Eye (tissue), 1 donor: Measurements from ENCODE around the gene DEPP1.

Source experiments
- DNase-seq: peaks from one replicate; pipeline ENCODE4 v3.0.0-alpha.2; 2015

The DEPP1 gene

GRCh38 chr10:44950326-44951225 is 28.0 kb downstream of the DEPP1 start:
- DNase-seq: no peak

DNA sequence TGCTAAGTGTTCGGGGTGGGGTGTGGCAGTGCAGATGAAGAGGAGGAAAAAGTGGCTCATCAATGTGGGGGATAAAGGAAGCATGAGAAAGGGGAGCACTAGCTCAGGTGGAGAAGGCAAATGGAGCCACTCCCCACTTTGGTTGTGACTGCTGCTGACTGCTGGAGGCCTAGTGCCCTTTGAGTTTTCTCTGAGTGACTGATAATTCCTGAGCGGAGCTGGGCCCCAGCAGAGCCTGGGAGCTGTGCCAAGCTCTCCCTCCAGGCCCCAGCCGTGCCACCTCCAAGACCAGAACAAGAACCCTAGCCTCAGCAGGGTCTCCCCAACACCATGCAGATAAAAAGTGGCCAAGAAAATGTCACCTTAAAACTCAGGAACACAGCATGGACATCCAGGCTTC is 28.7 kb downstream of the DEPP1 start:
- DNase-seq: no peak

- no peak for DNase-seq
Measured at GRCh38 chr10:44949127-44949802, 29.3 kb downstream of the DEPP1 start.

DNA sequence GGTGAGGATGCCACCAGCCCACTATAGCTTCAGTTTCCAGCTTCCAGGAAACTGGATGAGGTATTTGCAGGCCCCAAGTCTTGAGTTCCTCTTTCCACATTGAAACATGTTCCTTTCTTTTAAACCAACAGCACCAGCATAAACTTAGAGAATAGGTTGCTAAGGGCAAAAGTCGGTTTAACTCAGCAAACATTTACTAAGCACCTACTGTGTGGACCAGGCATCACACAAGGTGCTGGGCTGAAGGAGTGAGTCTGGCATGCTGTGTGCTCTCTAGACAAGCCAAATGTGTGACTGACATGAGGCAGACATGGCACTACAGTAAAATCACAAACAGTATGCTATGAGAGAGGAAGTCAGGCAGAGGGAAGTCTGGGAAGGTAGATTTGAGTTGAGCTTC is 30.0 kb downstream of the DEPP1 start:
- no peak for DNase-seq

DNA sequence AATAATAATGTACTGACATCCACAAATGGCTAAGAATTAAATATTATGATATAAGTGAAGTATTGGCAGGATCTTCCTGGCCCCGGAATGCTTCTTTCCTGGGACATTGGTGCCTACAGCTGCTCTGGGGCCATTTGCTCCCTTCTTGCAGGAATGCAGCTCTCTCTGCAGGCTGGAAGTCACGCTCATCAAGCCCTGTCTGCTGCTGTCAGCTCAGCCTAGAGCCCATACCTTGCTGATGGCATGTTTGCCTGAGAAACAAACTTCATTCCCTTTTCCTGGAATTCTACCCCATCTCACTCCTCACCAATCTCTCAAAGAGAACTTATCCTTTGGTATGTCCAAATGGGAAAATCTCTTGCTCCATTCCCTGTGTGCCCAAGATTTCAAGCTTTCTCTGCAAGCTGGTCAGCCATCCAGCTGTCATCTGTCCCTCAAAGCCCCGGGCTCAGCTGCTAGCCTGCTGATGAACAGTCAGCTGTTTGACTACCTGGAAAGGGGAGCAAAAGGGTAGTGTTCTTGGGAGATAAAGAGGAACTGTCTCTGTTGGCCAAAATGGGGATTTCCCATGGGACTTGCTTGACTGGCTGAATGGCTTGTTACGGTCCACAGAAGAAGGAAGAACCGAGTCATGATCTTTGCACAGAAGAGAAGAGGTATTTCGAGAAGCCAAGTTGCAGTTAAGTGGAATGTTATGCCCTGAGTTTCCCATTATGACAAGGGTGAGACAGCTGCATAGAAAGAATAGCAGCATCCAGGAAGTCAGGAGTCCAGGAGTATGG is 31.0 kb downstream of the DEPP1 start:
- DNase-seq: peak; percentile 44

GRCh38 chr10:44946205-44946604 is 32.4 kb downstream of the DEPP1 start:
- DNase-seq: no peak

DNA sequence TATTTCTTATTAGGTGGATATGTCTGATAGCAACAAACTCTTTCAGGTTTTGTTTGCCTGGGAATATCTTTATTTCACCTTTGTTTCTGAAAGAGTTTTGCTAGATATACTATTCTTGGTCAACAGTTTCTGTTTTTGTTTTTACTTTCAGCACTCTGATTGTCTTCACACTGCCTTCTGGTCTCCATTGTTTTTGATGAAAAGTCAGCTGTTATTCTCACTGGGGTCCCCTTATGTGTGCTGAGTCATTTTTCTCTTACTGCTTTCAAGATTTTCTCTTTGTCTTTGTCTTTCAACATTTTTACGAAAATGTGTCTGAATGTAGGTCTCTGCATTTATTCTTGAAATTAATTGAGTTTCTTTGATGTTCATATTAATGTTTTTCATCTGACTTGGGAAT is 34.3 kb downstream of the DEPP1 start:
- no peak for DNase-seq

DNA sequence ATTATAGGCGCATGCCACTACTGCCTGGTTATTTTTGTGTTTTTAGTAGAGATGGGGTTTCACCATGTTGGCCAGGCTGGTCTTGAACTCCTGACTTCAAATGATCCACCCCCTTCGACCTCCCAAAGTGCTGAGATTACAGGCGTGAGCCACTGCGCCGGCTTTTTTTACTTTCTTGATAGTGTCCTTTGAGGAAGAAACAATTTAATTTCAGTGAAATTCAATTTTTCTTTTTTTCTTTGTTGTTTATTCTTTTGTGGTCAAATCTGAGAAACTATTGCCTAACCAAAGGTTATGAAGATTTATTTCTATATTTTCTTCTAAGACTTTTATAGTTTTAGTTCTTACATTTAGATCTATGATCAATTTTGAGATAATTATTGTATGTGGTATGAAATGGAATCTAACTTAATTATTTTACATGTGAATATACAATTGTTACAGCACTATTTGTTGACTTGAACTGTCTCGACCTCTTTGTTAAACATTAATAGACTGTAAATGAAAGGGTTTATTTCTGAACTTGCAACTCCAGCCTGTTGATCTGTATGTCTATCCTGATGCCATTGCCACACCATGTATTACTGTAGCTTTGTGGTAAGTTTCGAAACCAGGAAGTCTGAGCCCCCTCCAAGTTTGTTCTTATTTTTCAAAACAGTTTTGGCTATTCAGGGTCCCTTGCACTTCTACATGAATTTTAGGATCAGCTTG is 38.8 kb downstream of the DEPP1 start:
- no peak for DNase-seq

GRCh38 chr10:44938956-44939355 is 39.7 kb downstream of the DEPP1 start:
- no peak for DNase-seq

GRCh38 chr10:44937196-44938005 is 41.2 kb downstream of the DEPP1 start:
- DNase-seq: no peak

DNA sequence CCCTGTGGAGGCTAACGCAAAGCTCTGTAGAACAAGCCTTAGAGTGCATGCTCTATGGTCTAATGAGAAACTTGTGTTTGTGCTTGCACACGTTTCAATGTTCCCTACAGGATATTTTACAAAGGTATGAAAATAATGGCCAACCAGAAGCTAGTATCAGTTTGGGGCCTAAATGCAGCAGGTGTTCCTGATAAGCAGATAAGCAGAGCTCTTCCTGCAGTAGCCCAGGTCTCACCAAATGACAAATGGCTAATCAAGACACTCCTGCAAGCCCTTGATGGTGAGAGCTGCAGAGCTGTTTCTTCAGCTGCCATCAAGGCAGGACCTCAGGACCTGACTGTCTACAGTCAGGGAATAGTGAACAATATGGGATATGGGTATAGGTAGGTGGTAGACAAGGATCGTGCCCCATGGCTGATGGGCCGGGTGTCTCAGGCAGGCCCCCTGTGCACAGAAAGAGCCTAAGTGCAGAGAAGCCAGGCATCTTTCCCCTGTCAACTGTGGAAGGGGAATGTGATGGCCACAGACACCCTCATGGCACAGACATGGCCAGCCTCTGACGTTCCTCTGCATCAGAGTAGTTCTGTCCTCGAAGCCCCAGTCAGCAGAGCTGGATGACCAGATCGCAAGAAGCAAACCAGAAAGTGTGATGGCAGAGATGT is 42.2 kb downstream of the DEPP1 start:
- DNase-seq: no peak

GRCh38 chr10:44935966-44936295 is 42.7 kb downstream of the DEPP1 start:
- DNase-seq: no peak

DNA sequence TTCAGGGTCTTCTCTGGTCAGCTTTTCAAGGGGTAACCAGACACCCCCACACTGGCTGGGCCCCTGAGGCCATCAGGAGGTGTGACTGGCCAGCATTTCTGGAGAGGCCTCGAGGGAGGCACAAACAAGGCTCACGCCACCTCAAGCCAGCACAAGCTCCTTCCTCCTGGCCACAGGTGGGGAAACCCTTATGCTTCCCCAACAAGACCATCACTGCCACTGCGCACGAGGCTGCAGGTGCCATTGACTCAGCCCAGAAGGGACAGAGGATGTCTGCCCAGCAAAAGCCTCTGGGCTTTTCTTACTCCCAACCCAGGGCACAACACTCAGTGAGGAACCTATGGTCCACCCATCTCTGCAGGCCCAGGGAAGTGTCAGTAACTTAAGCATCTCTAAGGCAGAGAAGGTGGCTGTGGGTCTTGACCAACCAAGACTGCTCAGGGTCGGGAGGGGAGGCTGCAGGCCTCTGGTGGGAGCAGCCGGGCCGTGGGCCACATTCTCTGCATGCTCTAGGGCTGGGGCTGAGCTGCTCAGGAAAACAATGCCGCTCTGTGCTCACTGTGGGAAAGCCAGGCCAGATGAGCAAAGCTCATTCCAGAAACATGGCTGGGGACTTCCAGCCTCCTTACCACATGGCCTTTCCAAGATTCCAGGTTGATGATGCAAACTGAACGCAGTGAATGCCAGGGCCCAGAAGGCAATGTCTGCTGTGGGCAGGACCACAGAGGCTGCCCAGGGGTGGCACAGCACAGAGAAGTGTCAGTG is 43.2 kb downstream of the DEPP1 start:
- peak; percentile 60 for DNase-seq

DNA sequence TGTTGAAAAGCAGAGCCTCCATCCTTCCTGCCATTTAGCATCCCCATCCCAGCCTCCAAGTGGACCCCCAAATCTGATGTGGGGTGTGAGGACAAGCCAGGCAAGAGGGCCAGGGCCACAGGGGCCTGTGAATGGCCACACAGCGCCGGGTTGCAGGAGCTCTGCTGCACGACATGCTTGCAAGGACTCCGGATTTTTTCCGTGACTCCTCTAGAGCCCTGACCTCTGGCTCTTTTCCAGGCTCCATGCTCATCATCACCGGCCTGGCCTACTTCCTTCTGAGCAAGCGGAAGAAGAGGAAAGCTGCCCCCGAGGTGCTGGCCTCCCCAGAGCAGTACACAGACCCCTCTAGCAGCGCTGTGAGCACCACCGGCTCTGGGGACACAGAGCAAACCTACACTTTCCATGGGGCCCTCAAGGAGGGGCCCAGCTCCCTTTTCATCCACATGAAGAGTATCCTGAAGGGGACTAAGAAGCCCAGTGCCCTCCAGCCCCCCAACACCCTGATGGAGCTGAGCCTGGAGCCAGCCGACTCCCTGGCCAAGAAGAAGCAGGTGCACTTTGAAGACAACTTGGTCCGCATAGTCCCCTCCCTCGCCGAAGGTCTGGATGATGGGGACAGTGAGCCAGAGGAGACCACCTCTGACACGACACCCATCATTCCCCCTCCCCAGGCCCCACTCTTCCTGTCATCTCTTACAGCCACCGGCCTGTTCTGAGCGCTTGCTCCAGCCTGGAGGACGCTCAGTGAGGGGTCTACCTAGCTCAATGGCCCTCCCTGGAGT is 44.0 kb downstream of the DEPP1 start:
- DNase-seq: no peak

GRCh38 chr10:44933451-44934321 is 44.9 kb downstream of the DEPP1 start:
- DNase-seq: no peak

GRCh38 chr10:44932517-44933450 is 45.8 kb downstream of the DEPP1 start:
- DNase-seq: peak; percentile 94
